ENCODE data around the gene APOC4. TPM values are rescaled to one million over a fixed set of nuclear protein-coding genes. Genes with fewer than 3 reads are reported as not detected.

Gene APOC4
- total and polyA plus RNA-seq, 2 donors (not counting 1 experiment from before 2014, with no cell fraction given): not detected

GRCh38 chr19:44948763-44949374, 6.8 kb downstream of the APOC4 start:
- no peaks in the 10 kb centered on the region for H3K9me3 Mint-ChIP-seq (ENCODE audit: insufficient read depth)
- peaks cover 11% of the 10 kb centered on the region for H3K4me1 Mint-ChIP-seq
- TF ChIP-seq EZH2 (IDR thresholded peaks at IDR 0.05; ENCODE audit: borderline replicate concordance, insufficient read depth, low read depth, low read length, poor library complexity, severe bottlenecking): no peak
- no peak for TF ChIP-seq CTCF (IDR thresholded peaks at IDR 0.05)
- Histone ChIP-seq H3K4me3 (ENCODE audit: control extremely low read depth in 1 of 5, extremely low read depth in 1 of 5, insufficient read depth in 1 of 5, low read depth in 2 of 5, low read length in 4 of 5) (no peak overlapping the region), H3K9ac (ENCODE audit: low read length) (no peak overlapping the region), H3K9me3 (ENCODE audit: control extremely low read depth in 1 of 3, control insufficient read depth in 2 of 3, insufficient read depth in 1 of 3, low read length in 2 of 3) (no peaks in the 10 kb centered on the region), H3K36me3 (replicated peaks in 1 of 2; ENCODE audit: control extremely low read depth in 1 of 2, control insufficient read depth in 1 of 2, extremely low read depth in 1 of 2, insufficient read depth in 2 of 2, low read length in 1 of 2) (peaks cover 0 to 4% of the 10 kb centered on the region in 2 experiments), H2AFZ (ENCODE audit: insufficient read depth, low read depth, low read length, poor library complexity, severe bottlenecking) (no peak overlapping the region), H3K79me2 (ENCODE audit: control insufficient read depth, insufficient read depth, low read length) (peaks cover 32% of the 10 kb centered on the region), H3K4me1 (ENCODE audit: control insufficient read depth in 2 of 2, insufficient read depth in 2 of 2, low read length in 2 of 2) (peaks cover 6 to 10% of the 10 kb centered on the region in 2 donors), H4K20me1 (ENCODE audit: control insufficient read depth, insufficient read depth, low read length, poor library complexity, severe bottlenecking) (peaks cover 4% of the 10 kb centered on the region), H3K4me2 (replicated peaks; ENCODE audit: low read depth, low read length, poor library complexity, severe bottlenecking) (no peak overlapping the region), H3K27me3 (replicated peaks in 1 of 4; ENCODE audit: control extremely low read depth in 1 of 4, control insufficient read depth in 3 of 4, insufficient read depth in 4 of 4, low read length in 3 of 4) (no peaks in the 10 kb centered on the region), H3K27ac (ENCODE audit: low read length in 2 of 2) (no peak overlapping the region)
- no peak overlapping the region for H3K4me3 Mint-ChIP-seq
- ChIA-PET POLR2A (no interaction called here), CTCF (interaction anchor here (0.7 to 1.6 kb wide), 4 partner anchors 9 to 259 kb away, joined by 3 to 4 read pairs (median 4); no protein-coding TSS in a partner anchor)
- no peak for DNase-seq
- WGBS (ENCODE audit: insufficient coverage): 98% methylated on average over 4 of the region's 5 CpGs
- intact Hi-C loops (cut with micrococcal nuclease): no loop called here
- H3K27ac Mint-ChIP-seq: no peak overlapping the region
- no peaks in the 10 kb centered on the region for H3K27me3 Mint-ChIP-seq
- no peak for ATAC-seq (ENCODE audit: low read depth)

DNA sequence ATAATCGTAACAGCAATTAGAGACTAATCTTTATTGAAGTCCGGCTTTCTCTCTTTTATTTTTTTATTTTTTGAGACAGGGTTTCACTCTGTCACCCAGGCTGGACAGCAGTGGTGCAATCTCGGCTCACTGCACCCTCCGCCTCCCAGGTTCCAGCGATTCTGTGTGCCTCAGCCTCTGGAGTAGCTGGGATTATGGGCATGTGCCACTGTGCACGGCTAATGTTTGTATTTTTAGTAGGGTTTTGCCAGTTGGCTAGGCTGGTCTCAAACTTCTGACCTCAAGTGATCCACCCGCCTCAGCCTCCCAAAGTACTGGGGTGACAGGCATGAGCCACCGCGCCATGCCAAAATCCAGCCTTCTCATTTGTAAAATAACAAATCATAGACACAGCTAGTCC, 7.5 kb downstream of the APOC4 start:
- peaks cover 39% of the 10 kb centered on the region for H3K79me2 ChIP-seq (ENCODE audit: control insufficient read depth, insufficient read depth, low read length)
- peaks cover 9 to 13% of the 10 kb centered on the region in 2 donors for H3K4me1 ChIP-seq (ENCODE audit: control insufficient read depth in 2 of 2, insufficient read depth in 2 of 2, low read length in 2 of 2)
- H3K9ac ChIP-seq (ENCODE audit: low read length): no peak overlapping the region
- no peaks in the 10 kb centered on the region for H3K27me3 Mint-ChIP-seq
- H3K4me3 Mint-ChIP-seq: no peak overlapping the region
- H3K4me3 ChIP-seq (ENCODE audit: control extremely low read depth in 1 of 5, extremely low read depth in 1 of 5, insufficient read depth in 1 of 5, low read depth in 2 of 5, low read length in 4 of 5): no peak overlapping the region
- 100% methylated on average over 3 of the region's 9 CpGs for WGBS (ENCODE audit: insufficient coverage)
- DNase-seq (no peak), ATAC-seq (ENCODE audit: low read depth) (no peak)
- no peaks in the 10 kb centered on the region for H3K9me3 Mint-ChIP-seq (ENCODE audit: insufficient read depth)
- H3K4me1 Mint-ChIP-seq: peaks cover 10% of the 10 kb centered on the region
- peaks cover 4% of the 10 kb centered on the region for H4K20me1 ChIP-seq (ENCODE audit: control insufficient read depth, insufficient read depth, low read length, poor library complexity, severe bottlenecking)
- no peak overlapping the region for H2AFZ ChIP-seq (ENCODE audit: insufficient read depth, low read depth, low read length, poor library complexity, severe bottlenecking)
- peaks cover 0 to 4% of the 10 kb centered on the region in 2 experiments for H3K36me3 ChIP-seq (replicated peaks in 1 of 2; ENCODE audit: control extremely low read depth in 1 of 2, control insufficient read depth in 1 of 2, extremely low read depth in 1 of 2, insufficient read depth in 2 of 2, low read length in 1 of 2)
- no peak overlapping the region for H3K4me2 ChIP-seq (replicated peaks; ENCODE audit: low read depth, low read length, poor library complexity, severe bottlenecking)
- intact Hi-C loops (cut with micrococcal nuclease): no loop called here
- POLR2A ChIA-PET: no interaction called here
- TF ChIP-seq EZH2 (IDR thresholded peaks at IDR 0.05; ENCODE audit: borderline replicate concordance, insufficient read depth, low read depth, low read length, poor library complexity, severe bottlenecking): no peak
- no peak for TF ChIP-seq CTCF (IDR thresholded peaks at IDR 0.05)
- H3K27ac ChIP-seq (ENCODE audit: low read length in 2 of 2): no peak overlapping the region
- CTCF ChIA-PET: interaction anchor here (0.7 to 1.6 kb wide), 3 partner anchors 9 to 260 kb away, joined by 3 to 4 read pairs (median 4); no protein-coding TSS in a partner anchor
- no peaks in the 10 kb centered on the region for H3K27me3 ChIP-seq (replicated peaks in 1 of 4; ENCODE audit: control extremely low read depth in 1 of 4, control insufficient read depth in 3 of 4, insufficient read depth in 4 of 4, low read length in 3 of 4)
- no peak overlapping the region for H3K27ac Mint-ChIP-seq
- H3K9me3 ChIP-seq (ENCODE audit: control extremely low read depth in 1 of 3, control insufficient read depth in 2 of 3, insufficient read depth in 1 of 3, low read length in 2 of 3): no peaks in the 10 kb centered on the region

All from B cell (primary cell).